HepG2 (cell line): ENCODE measurements around the gene SIK3.

Experiments
- BHLHE40 ChIP-seq: IDR thresholded peaks from 2 replicates; pipeline ENCODE4 v1.6.1; 2011; ENCODE audit warnings: low read length, improper control_type of control experiment
- CAMTA2 ChIP-seq: sonication (generic); formaldehyde crosslinking; IDR thresholded peaks from 2 replicates; pipeline ENCODE4 v1.4.0; 2020; ENCODE audit warnings: mild to moderate bottlenecking, missing genetic modification reagents, borderline replicate concordance
- CREBL2 ChIP-seq: sonication (generic); formaldehyde crosslinking; IDR thresholded peaks from 2 replicates; pipeline ENCODE4 v1.8.1; 2023; ENCODE audit warnings: missing genetic modification reagents, mild to moderate bottlenecking, borderline replicate concordance
- CTCF ChIP-seq: sonication (generic); formaldehyde crosslinking; IDR thresholded peaks from 2 replicates; pipeline ENCODE4 v1.5.0; 2020; ENCODE audit warnings: mild to moderate bottlenecking, missing genetic modification reagents, moderate library complexity
- EZH2 ChIP-seq: conservative IDR thresholded peaks from 2 replicates; pipeline ENCODE4 v1.6.1; 2012; ENCODE audit warnings: mild to moderate bottlenecking, low read depth, low read length, moderate library complexity
- NFE2L2 ChIP-seq: fragments of 150-350 bp; IDR thresholded peaks from 2 replicates; pipeline ENCODE4 v1.6.1; 2014; ENCODE audit warnings: low read length
- POLR2AphosphoS5 ChIP-seq: IDR thresholded peaks from 2 replicates; pipeline ENCODE4 v1.6.1; 2012; ENCODE audit warnings: low read depth, low read length
- RAD51 ChIP-seq: fragments of 450-650 bp; IDR thresholded peaks from 2 replicates; pipeline ENCODE4 v1.6.1; 2016; ENCODE audit warnings: borderline replicate concordance
- STAT6 ChIP-seq: sonication (generic); formaldehyde crosslinking; IDR thresholded peaks from 2 replicates; pipeline ENCODE4 v1.4.0; 2020; ENCODE audit warnings: missing genetic modification reagents, mild to moderate bottlenecking, borderline replicate concordance
- TAF1 ChIP-seq: sonication (generic); formaldehyde crosslinking; IDR thresholded peaks from 2 replicates; pipeline ENCODE4 v1.4.0; 2020; ENCODE audit warnings: missing genetic modification reagents
- TCF7L2 ChIP-seq: IDR thresholded peaks from 2 replicates; pipeline ENCODE4 v1.6.1; 2011; ENCODE audit warnings: mild to moderate bottlenecking, low read depth, low read length, moderate library complexity
- ZFP90 ChIP-seq: sonication (generic); formaldehyde crosslinking; IDR thresholded peaks from 2 replicates; pipeline ENCODE4 v1.8.0; 2022; ENCODE audit warnings: missing genetic modification reagents, mild to moderate bottlenecking, inconsistent platforms, borderline replicate concordance

- TF ChIP-seq TCF7L2 = no peak
- TF ChIP-seq POLR2AphosphoS5 = no peak
- TF ChIP-seq BHLHE40 = no peak
- TF ChIP-seq CTCF (CRISPR knock-in tag) = no peak
- TF ChIP-seq CREBL2 = no peak
- no peak for TF ChIP-seq NFE2L2
- TF ChIP-seq RAD51 = no peak
- no peak for TF ChIP-seq ZFP90
- no peak for TF ChIP-seq EZH2
- TF ChIP-seq TAF1 (CRISPR knock-in tag) = no peak
- no peak for TF ChIP-seq CAMTA2
- TF ChIP-seq STAT6 (CRISPR knock-in tag) = no peak
Measured at GRCh38 chr11:116874251-116874650, 224.0 kb downstream of the SIK3 start.
